Measurements from ENCODE around the gene MS4A4A. TPM values are rescaled to one million over a fixed set of nuclear protein-coding genes. Genes with fewer than 3 reads are reported as not detected.

Gene MS4A4A
- total and polyA plus RNA-seq, 2 of the 8 experiments (the other 6 are each of a cell fraction or from before 2014, with no cell fraction given) = not detected

GRCh38 chr11:60303661-60304060 lies 23.2 kb downstream of the MS4A4A start:
- 93% methylated on average over 5 of the region's 5 CpGs; no CpG with 5 or more reads in 1 of the 2 experiments for WGBS, 2 experiments (ENCODE audit: extremely low coverage in 1 of 2, insufficient coverage in 1 of 2, insufficient read length in 1 of 2, insufficient replicate concordance in 2 of 2, low coverage in 1 of 2, low lambda C conversion rate in 2 of 2, missing lambda C conversion rate in 1 of 2)
- Histone ChIP-seq H4K91ac (replicated peaks; ENCODE audit: insufficient read length, low read length) (no peak overlapping the region), H3K56ac (replicated peaks; ENCODE audit: insufficient read length, low read depth, low read length) (no peak overlapping the region), H3K36me3 (ENCODE audit: control insufficient read depth in 2 of 4, insufficient read depth in 4 of 4, low read length in 3 of 4) (no peaks in the 10 kb centered on the region), H3K18ac (ENCODE audit: extremely low read depth, low read length) (no peak overlapping the region), H3K79me2 (ENCODE audit: control insufficient read depth in 1 of 2, insufficient read depth in 2 of 2, low read length in 2 of 2) (no peaks in the 10 kb centered on the region), H3K27ac (ENCODE audit: low read depth, low read length) (no peak overlapping the region), H3K23me2 (ENCODE audit: low read depth, low read length) (no peaks in the 10 kb centered on the region; the same call in 1 of the 2 replicates), H4K8ac (ENCODE audit: extremely low read depth, insufficient read depth, low read length) (no peak overlapping the region), H3K79me1 (ENCODE audit: low read depth, low read length) (no peaks in the 10 kb centered on the region), H2AK5ac (ENCODE audit: low read depth, low read length) (no peak overlapping the region), H3K27me3 (replicated peaks in 1 of 4; ENCODE audit: control insufficient read depth in 3 of 4, extremely low read depth in 1 of 4, insufficient read depth in 3 of 4, low read length in 3 of 4) (no peaks in the 10 kb centered on the region), H2BK20ac (ENCODE audit: low read length) (no peak overlapping the region), H2BK120ac (replicated peaks; ENCODE audit: low read depth, low read length) (no peak overlapping the region), H2BK12ac (ENCODE audit: low read depth, low read length) (no peak overlapping the region), H2BK15ac (ENCODE audit: low read length) (no peak overlapping the region), H2BK5ac (ENCODE audit: low read depth, low read length) (no peak overlapping the region), H3K4me3 (ENCODE audit: extremely low read depth in 1 of 4, insufficient read depth in 2 of 4, low read depth in 3 of 4, low read length in 4 of 4) (no peak overlapping the region), H4K5ac (ENCODE audit: insufficient read length, low read depth, low read length) (no peak overlapping the region), H3K4ac (replicated peaks; ENCODE audit: insufficient read length, low read depth, low read length) (no peak overlapping the region), H4K20me1 (replicated peaks in 1 of 2; ENCODE audit: control insufficient read depth in 1 of 2, insufficient read depth in 2 of 2, low read length in 2 of 2) (no peaks in the 10 kb centered on the region), H3K9me3 (ENCODE audit: insufficient read depth in 2 of 2, low read depth in 1 of 2, low read length in 1 of 2) (no peaks in the 10 kb centered on the region), H3K4me2 (ENCODE audit: insufficient read depth in 1 of 2, low read depth in 2 of 2, low read length in 2 of 2) (no peak overlapping the region), H3K23ac (ENCODE audit: insufficient read length) (no peak overlapping the region), H2AFZ (ENCODE audit: low read length) (no peak overlapping the region), H3K14ac (ENCODE audit: insufficient read length) (no peak overlapping the region), H3K4me1 (replicated peaks in 1 of 4; ENCODE audit: control insufficient read depth in 3 of 4, insufficient read depth in 4 of 4, low read length in 3 of 4) (no peaks in the 10 kb centered on the region), H3K9ac (replicated peaks in 1 of 4; ENCODE audit: extremely low read depth in 1 of 4, low read depth in 3 of 4, low read length in 3 of 4) (no peak overlapping the region)
- DNase-seq (ENCODE audit: low read depth in 1 of 2, low spot score in 2 of 2) (no peak), FAIRE-seq (no peak)
- TF ChIP-seq YY1 (IDR thresholded peaks at IDR 0.05; ENCODE audit: low read depth, low read length) (no peak), RFX5 (IDR thresholded peaks at IDR 0.05; ENCODE audit: borderline replicate concordance, low read depth, low read length) (no peak), SIRT6 (IDR thresholded peaks at IDR 0.05; ENCODE audit: low read length) (no peak), SUZ12 (IDR thresholded peaks at IDR 0.05; ENCODE audit: low read length) (no peak), HDAC6 (IDR thresholded peaks at IDR 0.05; ENCODE audit: low read depth, low read length) (no peak), SP2 (IDR thresholded peaks at IDR 0.05; ENCODE audit: low read length) (no peak), HDAC2 (IDR thresholded peaks at IDR 0.05; ENCODE audit: borderline replicate concordance in 1 of 2, low read depth in 2 of 2, low read length in 2 of 2) (no peak), POLR2AphosphoS5 (IDR thresholded peaks at IDR 0.05; ENCODE audit: low read depth, low read length) (no peak), JUND (IDR thresholded peaks at IDR 0.05; ENCODE audit: low read length) (no peak), TEAD4 (IDR thresholded peaks at IDR 0.05; ENCODE audit: low read depth, low read length) (no peak), EZH2 (IDR thresholded peaks at IDR 0.05; ENCODE audit: low read depth, low read length, severe bottlenecking) (no peak), RAD21 (IDR thresholded peaks at IDR 0.05 in 1 of 2, conservative IDR thresholded peaks at IDR 0.05 in 1 of 2; ENCODE audit: low read depth in 2 of 2, low read length in 2 of 2) (no peak)
- ChIA-PET POLR2A (ENCODE audit: partially characterized antibody) (no interaction called here), CTCF (ENCODE audit: partially characterized antibody) (interaction anchor here (1.2 kb wide), 1 partner anchor 10 kb away, joined by 3 read pairs; no protein-coding TSS in a partner anchor)
